Mucosa of rectum (tissue), 2 donors: ENCODE measurements around the gene CAPZB.
A peak's percentile ranks its signal among the peaks of the same experiment; 100 is the strongest.
"Not testable (repeated sequence)": the region's sequence is repeated elsewhere in the genome, so short reads cannot be mapped to it uniquely, and the experiment has no call there.

Experiments
- H3K27ac ChIP-seq, 2 donors: one replicate each; pipeline ENCODE4 v1.7.0; 2013; ENCODE audit warnings: inconsistent platforms in 2 of 2, low read depth in 2 of 2, low read length in 2 of 2
- H3K27me3 ChIP-seq, 2 donors: one replicate each; pipeline ENCODE4 v1.7.0; 2013; ENCODE audit warnings: low read length in 2 of 2; ENCODE audit not compliant: control insufficient read depth in 2 of 2, insufficient read depth in 2 of 2
- H3K36me3 ChIP-seq, 2 donors: one replicate each; pipeline ENCODE4 v1.7.0; 2013; ENCODE audit warnings: low read length in 2 of 2; ENCODE audit not compliant: control insufficient read depth in 2 of 2, insufficient read depth in 2 of 2
- H3K4me1 ChIP-seq, 2 donors: one replicate each; pipeline ENCODE4 v1.7.0; 2013; ENCODE audit warnings: low read length in 2 of 2, mild to moderate bottlenecking in 1 of 2; ENCODE audit not compliant: control insufficient read depth in 2 of 2, insufficient read depth in 2 of 2
- H3K4me3 ChIP-seq, 2 donors: one replicate each; pipeline ENCODE4 v1.7.0; 2013; ENCODE audit warnings: low read length in 2 of 2
- H3K9ac ChIP-seq, 2 donors: one replicate each; pipeline ENCODE4 v1.7.0; 2013; ENCODE audit warnings: low read length in 2 of 2, low read depth in 1 of 2, mild to moderate bottlenecking in 1 of 2
- H3K9me3 ChIP-seq, 2 donors: one replicate each; pipeline ENCODE4 v1.7.0; 2013; ENCODE audit warnings: low read length in 2 of 2; ENCODE audit not compliant: control insufficient read depth in 2 of 2
- donor health status: healthy.
- donor health status: Normal muscosa, but diverticular disease.

The CAPZB gene

DNA sequence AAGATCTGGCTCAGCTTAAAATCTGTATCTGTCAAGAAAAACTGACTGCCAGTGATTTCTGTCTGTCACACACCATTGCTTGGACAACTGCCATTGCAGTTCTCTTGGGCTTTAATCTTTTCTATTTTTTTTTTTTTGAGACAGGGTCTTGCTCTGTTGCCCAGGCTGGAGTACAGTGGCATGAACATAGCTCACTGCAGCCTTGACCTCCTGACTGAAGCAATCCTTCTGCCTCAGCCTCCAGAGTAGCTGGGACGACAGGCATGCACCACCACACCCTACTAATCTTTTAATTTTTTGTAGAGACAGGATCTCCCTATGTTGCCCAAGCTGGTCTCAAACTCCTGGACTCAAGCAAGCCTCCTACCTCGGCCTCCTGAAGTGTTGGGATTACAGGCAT, 14.5 kb upstream of the CAPZB start:
- not testable (repeated sequence) for H3K36me3 ChIP-seq, H3K9ac ChIP-seq, H3K4me3 ChIP-seq, H3K4me1 ChIP-seq, H3K27me3 ChIP-seq, H3K9me3 ChIP-seq, H3K27ac ChIP-seq

DNA sequence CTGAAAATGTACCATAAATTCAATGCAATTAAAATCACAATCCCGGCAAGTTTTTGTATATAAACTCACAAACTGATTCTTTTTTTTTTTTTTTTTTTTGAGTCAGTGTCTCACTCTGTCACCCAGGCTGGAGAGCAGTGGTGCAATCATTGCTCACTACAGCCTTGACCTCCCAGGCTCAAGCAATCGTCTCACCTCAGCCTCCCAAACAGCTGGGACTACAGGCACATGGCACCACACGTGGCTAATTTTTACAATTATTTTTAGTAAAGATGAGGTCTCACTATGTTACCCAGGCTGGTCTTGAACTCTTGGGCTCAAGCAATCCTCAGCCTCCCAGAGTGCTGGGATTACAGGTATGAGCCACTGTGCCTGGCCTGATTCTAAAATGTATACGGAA, 12.1 kb upstream of the CAPZB start:
- not testable (repeated sequence) for H3K27me3 ChIP-seq, H3K9me3 ChIP-seq, H3K4me1 ChIP-seq, H3K36me3 ChIP-seq, H3K27ac ChIP-seq, H3K4me3 ChIP-seq, H3K9ac ChIP-seq

DNA sequence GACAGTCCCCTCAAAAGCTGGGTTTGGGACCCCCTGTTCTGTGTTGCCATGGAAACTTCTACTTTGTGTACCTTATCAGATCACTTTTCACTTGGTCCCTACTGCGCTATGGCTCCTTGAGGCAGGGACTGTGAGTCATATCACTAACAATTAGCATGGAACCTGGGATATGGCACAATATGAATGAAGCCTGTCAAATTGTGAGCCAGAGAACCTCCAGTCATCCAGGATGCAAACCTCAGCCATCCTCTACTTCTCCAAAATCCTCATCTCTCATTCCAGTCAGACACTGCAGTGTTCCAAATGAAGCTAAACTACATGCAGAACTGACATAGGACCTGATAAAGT, 11.2 kb upstream of the CAPZB start:
- Histone ChIP-seq H3K4me1 (peaks cover 0 to 3% of the 10 kb centered on the region in 2 donors), H3K9ac (no peak overlapping the region), H3K4me3 (no peak overlapping the region), H3K27me3 (no peaks in the 10 kb centered on the region), H3K36me3 (no peaks in the 10 kb centered on the region), H3K9me3 (no peaks in the 10 kb centered on the region), H3K27ac (peak overlapping the region; percentile 2 to 49)

DNA sequence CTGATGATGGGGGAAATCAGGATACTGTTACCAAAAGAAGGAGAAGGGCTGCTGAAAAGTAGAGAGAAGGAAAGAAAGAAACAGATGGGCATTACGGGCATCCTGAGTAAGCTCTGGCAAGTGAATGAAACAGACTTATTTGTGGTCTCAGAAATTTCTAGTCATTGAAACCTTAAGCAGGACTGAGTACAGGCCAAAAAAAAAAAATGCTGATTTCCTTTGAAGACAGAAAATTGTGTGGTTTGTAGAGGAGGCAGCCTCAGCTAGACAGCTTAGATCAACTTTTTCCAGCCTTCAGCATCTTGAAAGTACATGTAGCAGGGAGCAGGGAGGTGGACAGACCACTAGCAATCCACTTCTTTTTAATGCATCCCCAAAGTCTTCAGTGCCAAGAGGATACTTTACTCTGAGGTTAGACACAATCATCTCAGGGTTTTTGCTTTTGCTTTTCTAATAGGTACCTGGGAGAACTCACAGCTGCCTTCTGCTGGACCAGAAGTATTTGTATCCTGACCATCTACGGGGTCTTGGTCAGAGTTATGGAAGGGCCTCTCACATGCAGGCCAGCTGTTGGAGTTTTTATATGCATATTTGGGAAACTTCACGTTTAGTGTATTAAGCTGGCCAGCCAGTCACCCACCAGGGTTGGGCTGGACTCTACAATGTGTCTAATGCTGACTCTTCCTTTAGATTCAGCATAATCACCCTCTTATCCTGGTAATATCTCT, 10.6 kb upstream of the CAPZB start:
- peak overlapping the region; percentile 10 to 49 for H3K27ac ChIP-seq
- H3K36me3 ChIP-seq = no peaks in the 10 kb centered on the region
- no peaks in the 10 kb centered on the region for H3K27me3 ChIP-seq
- no peaks in the 10 kb centered on the region for H3K9me3 ChIP-seq
- no peak overlapping the region for H3K4me3 ChIP-seq
- peaks cover 0 to 3% of the 10 kb centered on the region in 2 donors for H3K4me1 ChIP-seq
- H3K9ac ChIP-seq = no peak overlapping the region

DNA sequence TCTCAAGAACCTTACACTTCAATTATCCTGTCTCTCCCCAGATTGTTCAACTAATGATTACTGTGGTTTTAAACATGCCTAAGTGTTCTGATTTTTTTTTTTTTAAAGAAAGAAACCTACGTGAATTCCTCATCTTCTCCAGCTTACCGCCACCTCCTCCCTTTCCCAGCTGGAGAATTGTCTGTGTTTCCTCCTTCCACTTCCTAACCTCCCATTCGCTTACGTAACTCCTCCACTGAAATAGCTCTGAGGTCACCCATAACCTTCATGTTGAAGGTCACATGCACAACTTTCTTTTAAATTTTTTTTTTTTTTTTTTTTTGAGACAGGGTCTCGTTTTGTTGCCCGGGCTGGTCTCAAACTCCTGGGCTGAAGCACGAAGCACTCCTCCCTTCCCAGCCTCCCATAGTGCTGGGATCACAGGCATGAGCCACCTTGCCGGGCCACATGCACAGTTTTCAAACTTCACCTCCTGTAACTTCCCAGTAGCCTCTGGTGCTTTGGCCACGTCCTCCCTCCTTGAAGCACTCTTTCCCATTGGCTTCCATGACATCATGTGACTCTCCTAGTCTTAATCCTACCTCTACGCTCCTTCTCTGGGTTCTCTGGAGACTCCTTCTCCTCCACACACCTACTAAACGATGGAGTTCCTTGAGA, 9.8 kb upstream of the CAPZB start:
- Histone ChIP-seq H3K9me3 (no peaks in the 10 kb centered on the region), H3K9ac (no peak overlapping the region), H3K27ac (peak overlapping the region; percentile 10 to 17), H3K4me3 (no peak overlapping the region), H3K36me3 (no peaks in the 10 kb centered on the region), H3K27me3 (no peaks in the 10 kb centered on the region), H3K4me1 (peaks cover 0 to 3% of the 10 kb centered on the region in 2 donors)

DNA sequence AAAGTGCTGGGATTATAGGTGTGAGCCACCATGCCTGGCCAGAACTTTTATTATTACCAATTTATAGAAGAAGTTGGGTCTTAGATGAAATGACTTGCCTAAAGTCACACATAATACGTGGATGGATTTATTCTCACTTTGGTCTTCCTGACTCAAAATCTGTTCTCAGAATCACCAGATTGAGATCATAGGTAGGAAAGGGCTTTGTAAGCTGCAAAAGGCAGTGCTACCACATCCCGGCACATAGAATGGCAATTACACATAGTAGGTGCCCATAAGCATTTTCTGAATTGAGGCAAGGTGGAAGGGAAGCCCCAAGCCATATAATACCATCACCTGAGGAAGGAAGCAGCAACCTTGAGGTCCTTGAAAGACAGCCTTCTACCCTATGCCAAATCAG, 8.2 kb upstream of the CAPZB start:
- H3K36me3 ChIP-seq = no peaks in the 10 kb centered on the region
- H3K4me1 ChIP-seq = peaks cover 0 to 3% of the 10 kb centered on the region in 2 donors
- no peaks in the 10 kb centered on the region for H3K9me3 ChIP-seq
- H3K4me3 ChIP-seq = no peak overlapping the region
- no peaks in the 10 kb centered on the region for H3K27me3 ChIP-seq
- no peak overlapping the region for H3K27ac ChIP-seq
- H3K9ac ChIP-seq = no peak overlapping the region

DNA sequence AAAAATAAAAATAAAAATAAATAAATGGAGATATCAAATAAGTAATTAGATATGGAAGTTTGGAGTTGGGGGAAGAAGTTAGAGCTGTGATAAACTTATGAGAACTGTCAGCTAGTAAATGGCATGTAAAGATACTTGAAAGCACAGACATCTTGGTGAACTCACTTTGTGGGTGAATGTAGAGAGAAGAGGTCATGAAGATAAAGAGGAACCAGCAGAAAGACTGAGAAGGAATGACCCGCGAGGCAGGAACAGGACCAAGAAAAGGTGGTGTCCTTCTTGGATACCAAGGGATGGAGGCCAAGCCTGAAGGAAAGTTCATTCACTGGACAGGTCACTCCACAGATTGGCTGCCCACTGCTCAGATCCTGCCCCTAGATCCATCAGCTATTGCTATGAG, 4.7 kb upstream of the CAPZB start:
- no peaks in the 10 kb centered on the region for H3K27me3 ChIP-seq
- H3K4me1 ChIP-seq = peaks cover 0 to 14% of the 10 kb centered on the region in 2 donors
- no peak overlapping the region for H3K9ac ChIP-seq
- H3K4me3 ChIP-seq = no peak overlapping the region
- no peaks in the 10 kb centered on the region for H3K9me3 ChIP-seq
- no peak overlapping the region for H3K27ac ChIP-seq
- no peaks in the 10 kb centered on the region for H3K36me3 ChIP-seq

DNA sequence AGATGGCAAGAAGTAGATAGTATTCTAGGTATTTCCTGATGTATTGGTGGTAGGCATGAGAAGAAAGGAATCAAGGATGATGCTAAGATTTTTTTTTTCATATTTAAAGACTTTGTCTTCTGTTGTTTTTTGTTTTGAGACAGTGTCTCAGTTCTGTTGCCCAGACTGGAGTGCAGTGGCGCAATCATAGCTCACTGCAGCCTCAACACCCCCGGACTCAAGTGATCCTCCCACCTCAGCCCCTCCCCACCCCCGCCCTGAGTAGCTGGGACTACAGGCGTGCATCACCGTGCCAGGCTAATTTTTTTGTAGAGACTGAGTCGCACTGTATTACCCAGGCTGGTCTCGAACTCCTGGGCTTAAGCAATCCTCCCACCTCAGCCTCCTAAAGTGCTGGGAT, 2.8 kb upstream of the CAPZB start:
- Histone ChIP-seq H3K36me3 (peaks cover 0 to 7% of the 10 kb centered on the region in 2 donors), H3K4me1 (peaks cover 13 to 25% of the 10 kb centered on the region in 2 donors), H3K27me3 (no peaks in the 10 kb centered on the region), H3K27ac (peak overlapping the region in 1 of 2 donors; percentile 49), H3K9ac (no peak overlapping the region), H3K4me3 (no peak overlapping the region), H3K9me3 (no peaks in the 10 kb centered on the region)

DNA sequence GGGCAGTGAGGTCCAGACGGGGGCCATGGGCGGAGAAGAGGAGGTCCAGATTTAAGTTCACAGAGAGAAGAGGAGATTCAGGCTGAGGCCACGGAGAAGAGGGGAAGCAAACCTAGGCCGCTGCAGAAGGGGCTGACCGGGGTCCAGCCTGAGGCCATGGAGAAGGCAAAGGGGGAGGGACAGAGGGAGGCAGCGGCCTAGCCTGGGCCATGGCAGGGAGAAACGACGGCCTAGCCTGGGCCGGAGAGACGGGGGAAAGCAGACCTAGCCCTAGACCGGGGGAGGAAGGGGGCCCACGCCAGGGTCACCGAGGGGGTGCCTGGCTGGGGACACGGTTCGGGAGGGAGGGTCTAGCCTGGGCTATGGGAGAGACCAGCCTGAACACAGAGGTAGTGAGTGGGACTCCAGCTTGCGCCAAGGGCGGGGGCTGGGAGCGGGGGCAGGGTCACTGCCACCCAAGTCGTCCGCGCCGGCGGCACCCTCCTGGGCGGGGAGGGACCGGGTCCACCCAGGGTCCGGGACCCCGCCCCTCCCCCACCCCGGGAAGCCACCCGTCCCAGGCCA, 459 bp downstream of the CAPZB start:
- no peaks in the 10 kb centered on the region for H3K27me3 ChIP-seq
- peak overlapping the region; percentile 88 to 98 for H3K4me3 ChIP-seq
- peaks cover 4 to 11% of the 10 kb centered on the region in 2 donors for H3K36me3 ChIP-seq
- H3K27ac ChIP-seq = peak overlapping the region; percentile 97 to 98
- no peaks in the 10 kb centered on the region for H3K9me3 ChIP-seq
- H3K4me1 ChIP-seq = peaks cover 36 to 49% of the 10 kb centered on the region in 2 donors
- peak overlapping the region; percentile 98 to 100 for H3K9ac ChIP-seq

DNA sequence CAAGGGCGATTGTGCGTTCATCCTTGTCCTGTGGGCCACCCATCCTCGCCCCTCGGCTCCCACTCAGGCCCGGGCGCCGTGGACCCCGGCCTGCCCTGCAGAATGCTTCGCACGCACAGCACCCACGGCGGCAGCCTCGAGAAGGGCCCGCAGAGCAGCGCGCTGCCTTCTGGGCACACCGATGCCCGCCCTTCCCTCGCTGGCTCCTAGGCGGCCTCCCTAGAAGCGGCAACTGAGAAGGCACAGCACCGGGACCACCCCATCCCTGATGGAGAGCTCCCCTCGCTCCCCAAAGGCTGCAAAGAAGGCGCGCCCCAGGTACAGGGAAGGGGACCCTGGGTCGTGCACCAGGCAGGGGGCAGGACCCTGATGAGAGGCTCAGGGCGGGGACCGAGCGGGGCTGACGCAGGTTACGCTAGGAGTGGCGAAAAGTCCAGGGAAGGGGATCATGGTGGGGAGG, 971 bp downstream of the CAPZB start:
- peak overlapping the region; percentile 88 to 98 for H3K4me3 ChIP-seq
- peak overlapping the region; percentile 97 to 98 for H3K27ac ChIP-seq
- peaks cover 4 to 13% of the 10 kb centered on the region in 2 donors for H3K36me3 ChIP-seq
- H3K9ac ChIP-seq = peak overlapping the region; percentile 98 to 100
- no peaks in the 10 kb centered on the region for H3K9me3 ChIP-seq
- H3K27me3 ChIP-seq = no peaks in the 10 kb centered on the region
- H3K4me1 ChIP-seq = peaks cover 39 to 53% of the 10 kb centered on the region in 2 donors
